ENCODE data around the gene ZDHHC13.

DNA sequence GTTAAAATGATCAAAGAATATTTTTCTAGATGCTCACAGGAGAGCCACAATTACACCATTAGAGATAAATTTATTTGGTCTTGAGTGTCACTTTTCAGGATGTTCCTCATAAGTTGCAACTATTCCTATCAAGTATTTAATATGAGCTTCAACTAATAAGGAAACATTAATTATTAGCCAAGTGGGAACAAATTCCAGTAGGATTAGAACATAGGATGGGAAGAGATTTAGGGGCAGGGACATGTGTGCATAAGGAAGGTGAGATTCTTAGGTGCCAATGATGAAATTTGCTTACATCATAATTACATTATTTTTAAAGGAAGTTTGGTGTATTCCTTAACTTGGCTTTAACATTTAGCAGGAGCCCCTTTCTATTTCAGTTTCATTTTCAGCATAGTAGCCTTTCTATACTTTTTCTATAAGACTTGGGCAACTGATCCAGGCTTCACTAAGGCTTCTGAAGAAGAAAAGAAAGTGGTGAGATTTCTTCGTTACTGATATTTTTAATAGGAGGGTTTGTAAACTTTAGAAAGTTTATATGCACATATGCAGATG, 46.1 kb downstream of the ZDHHC13 start:
- TF ChIP-seq, protein P1, sequence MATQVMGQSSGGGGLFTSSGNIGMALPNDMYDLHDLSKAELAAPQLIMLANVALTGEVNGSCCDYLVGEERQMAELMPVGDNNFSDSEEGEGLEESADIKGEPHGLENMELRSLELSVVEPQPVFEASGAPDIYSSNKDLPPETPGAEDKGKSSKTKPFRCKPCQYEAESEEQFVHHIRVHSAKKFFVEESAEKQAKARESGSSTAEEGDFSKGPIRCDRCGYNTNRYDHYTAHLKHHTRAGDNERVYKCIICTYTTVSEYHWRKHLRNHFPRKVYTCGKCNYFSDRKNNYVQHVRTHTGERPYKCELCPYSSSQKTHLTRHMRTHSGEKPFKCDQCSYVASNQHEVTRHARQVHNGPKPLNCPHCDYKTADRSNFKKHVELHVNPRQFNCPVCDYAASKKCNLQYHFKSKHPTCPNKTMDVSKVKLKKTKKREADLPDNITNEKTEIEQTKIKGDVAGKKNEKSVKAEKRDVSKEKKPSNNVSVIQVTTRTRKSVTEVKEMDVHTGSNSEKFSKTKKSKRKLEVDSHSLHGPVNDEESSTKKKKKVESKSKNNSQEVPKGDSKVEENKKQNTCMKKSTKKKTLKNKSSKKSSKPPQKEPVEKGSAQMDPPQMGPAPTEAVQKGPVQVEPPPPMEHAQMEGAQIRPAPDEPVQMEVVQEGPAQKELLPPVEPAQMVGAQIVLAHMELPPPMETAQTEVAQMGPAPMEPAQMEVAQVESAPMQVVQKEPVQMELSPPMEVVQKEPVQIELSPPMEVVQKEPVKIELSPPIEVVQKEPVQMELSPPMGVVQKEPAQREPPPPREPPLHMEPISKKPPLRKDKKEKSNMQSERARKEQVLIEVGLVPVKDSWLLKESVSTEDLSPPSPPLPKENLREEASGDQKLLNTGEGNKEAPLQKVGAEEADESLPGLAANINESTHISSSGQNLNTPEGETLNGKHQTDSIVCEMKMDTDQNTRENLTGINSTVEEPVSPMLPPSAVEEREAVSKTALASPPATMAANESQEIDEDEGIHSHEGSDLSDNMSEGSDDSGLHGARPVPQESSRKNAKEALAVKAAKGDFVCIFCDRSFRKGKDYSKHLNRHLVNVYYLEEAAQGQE (IDR thresholded peaks at IDR 0.05; ENCODE audit: insufficient read depth in 1 of 2, low read depth in 2 of 2, low read length in 2 of 2), result no peak
- no peak for TF ChIP-seq TAF1 (IDR thresholded peaks at IDR 0.05; ENCODE audit: borderline replicate concordance, insufficient read depth, low read length)

Measured in PFSK-1 (cell line).